D721Med (cell line): ENCODE results near the gene FBXO2.
A peak's percentile ranks its signal among the peaks of the same experiment; 100 is the strongest.

Source experiments
- DNase-seq: peaks from one replicate; pipeline ENCODE4 v3.0.0; 2011; ENCODE audit warnings: low spot score; ENCODE audit not compliant: insufficient read length
- FAIRE-seq: peaks from 2 replicates; lab custom pipeline; 2011; peaks lifted over from hg19 to GRCh38; lab: Jason Lieb, UNC
- CTCF ChIP-seq: IDR thresholded peaks from 2 replicates; pipeline ENCODE4 v1.5.1; 2012; ENCODE audit warnings: mild to moderate bottlenecking, control low read depth; ENCODE audit not compliant: insufficient read depth; ENCODE audit errors: missing control alignments

The FBXO2 gene

GRCh38 chr1:11652203-11652780 is 1.9 kb downstream of the FBXO2 start:
- DNase-seq (no peak), FAIRE-seq (no peak)
- no peak for TF ChIP-seq CTCF

- TF ChIP-seq CTCF = no peak
- FAIRE-seq (no peak), DNase-seq (no peak)
These were observed 3.2 kb downstream of the FBXO2 start for GRCh38 chr1:11651017-11651416.

- DNase-seq = peak; percentile 57
- no peak for FAIRE-seq
- peak; percentile 56 for TF ChIP-seq CTCF
These were observed 3.8 kb downstream of the FBXO2 start for GRCh38 chr1:11650331-11650991.

GRCh38 chr1:11649624-11650330 is 4.5 kb downstream of the FBXO2 start:
- FAIRE-seq (no peak), DNase-seq (no peak)
- no peak for TF ChIP-seq CTCF

GRCh38 chr1:11649237-11649623 is 5.0 kb downstream of the FBXO2 start:
- FAIRE-seq (no peak), DNase-seq (no peak)
- TF ChIP-seq CTCF = no peak

GRCh38 chr1:11648732-11649158 is 5.5 kb downstream of the FBXO2 start:
- TF ChIP-seq CTCF = no peak
- no peak for FAIRE-seq

More at GRCh38 chr1:11648732-11649158, 5.5 kb downstream of the FBXO2 start:
- DNase-seq = no peak
